Endothelial cell (in vitro differentiated cells): Measurements from ENCODE around the gene SCAMP1. TPM values are rescaled to one million over a fixed set of nuclear protein-coding genes. Genes with fewer than 3 reads are reported as not detected.

ENCODE experiments used
- DNase-seq: peaks from one replicate; pipeline ENCODE4 v3.0.0; 2021; ENCODE audit warnings: low spot score
- H3K27ac Mint-ChIP-seq: one replicate; pipeline ENCODE4 v1.8.0; 2021; ENCODE audit warnings: mixed read lengths, inconsistent platforms; ENCODE audit not compliant: unreplicated experiment
- H3K27me3 Mint-ChIP-seq: one replicate; pipeline ENCODE4 v1.8.0; 2021; ENCODE audit warnings: mild to moderate bottlenecking, moderate library complexity, mixed read lengths, inconsistent platforms; ENCODE audit not compliant: unreplicated experiment
- H3K36me3 Mint-ChIP-seq: one replicate; pipeline ENCODE4 v1.8.0; 2021; ENCODE audit warnings: mild to moderate bottlenecking, low read depth, mixed read lengths, inconsistent platforms; ENCODE audit not compliant: unreplicated experiment
- H3K4me1 Mint-ChIP-seq: one replicate; pipeline ENCODE4 v1.8.0; 2021; ENCODE audit warnings: mild to moderate bottlenecking, mixed read lengths, inconsistent platforms; ENCODE audit not compliant: unreplicated experiment
- H3K4me3 Mint-ChIP-seq: one replicate; pipeline ENCODE4 v1.8.0; 2021; ENCODE audit warnings: mild to moderate bottlenecking, mixed read lengths, inconsistent platforms; ENCODE audit not compliant: unreplicated experiment
- H3K9me3 Mint-ChIP-seq: one replicate; pipeline ENCODE4 v1.8.0; 2021; ENCODE audit warnings: mixed read lengths, inconsistent platforms; ENCODE audit not compliant: unreplicated experiment
- CTCF ChIP-seq: fragments of 200-600 bp; sonication (generic); IDR thresholded peaks from one replicate; pipeline ENCODE4 v1.5.0; 2021; ENCODE audit warnings: antibody characterized with exemption; ENCODE audit not compliant: unreplicated experiment
- total RNA-seq: library from RNA; stranded (reverse); fragmentation: NEBNext Ultra II Directional; extraction: Animal tissue kit (Norgen Biotek cat#: 25700); gene quantifications from one replicate; pipeline ENCODE4 v1.2.1, GENCODE V29; 2021; ENCODE audit not compliant: unreplicated experiment

SCAMP1 gene
- total RNA-seq, 1 donor from 2014 or later, result 30.6 TPM

GRCh38 chr5:78514427-78515330, 154.3 kb downstream of the SCAMP1 start:
- H3K27me3 Mint-ChIP-seq, result peaks cover 2% of the 10 kb centered on the region
- H3K9me3 Mint-ChIP-seq, result no peaks in the 10 kb centered on the region
- H3K27ac Mint-ChIP-seq, result no peak overlapping the region
- no peak for DNase-seq
- TF ChIP-seq CTCF, result no peak
- H3K36me3 Mint-ChIP-seq, result peaks cover 5% of the 10 kb centered on the region
- peaks cover 35% of the 10 kb centered on the region for H3K4me1 Mint-ChIP-seq
- H3K4me3 Mint-ChIP-seq, result no peak overlapping the region

- no peak for TF ChIP-seq CTCF
- no peak for DNase-seq
- no peak overlapping the region for H3K27ac Mint-ChIP-seq
Measured at GRCh38 chr5:78515670-78516069, 155.3 kb downstream of the SCAMP1 start.

GRCh38 chr5:78518365-78519197, 158.2 kb downstream of the SCAMP1 start:
- H3K27me3 Mint-ChIP-seq, result peaks cover 4% of the 10 kb centered on the region
- no peaks in the 10 kb centered on the region for H3K9me3 Mint-ChIP-seq
- H3K4me3 Mint-ChIP-seq, result no peak overlapping the region
- DNase-seq, result peak; percentile 37
- H3K36me3 Mint-ChIP-seq, result peaks cover 7% of the 10 kb centered on the region
- no peak for TF ChIP-seq CTCF
- peaks cover 51% of the 10 kb centered on the region for H3K4me1 Mint-ChIP-seq
- peak overlapping the region; percentile 89 for H3K27ac Mint-ChIP-seq

More at GRCh38 chr5:78515670-78516069, 155.3 kb downstream of the SCAMP1 start:
- no peak overlapping the region for H3K4me3 Mint-ChIP-seq
- H3K27me3 Mint-ChIP-seq, result peaks cover 2% of the 10 kb centered on the region
- peaks cover 5% of the 10 kb centered on the region for H3K36me3 Mint-ChIP-seq
- peaks cover 39% of the 10 kb centered on the region for H3K4me1 Mint-ChIP-seq
- H3K9me3 Mint-ChIP-seq, result no peaks in the 10 kb centered on the region

- Mint-ChIP-seq H3K27me3 (peaks cover 4% of the 10 kb centered on the region), H3K4me1 (peaks cover 59% of the 10 kb centered on the region), H3K4me3 (no peak overlapping the region), H3K27ac (peak overlapping the region; percentile 61), H3K36me3 (peaks cover 6% of the 10 kb centered on the region), H3K9me3 (no peaks in the 10 kb centered on the region)
- no peak for DNase-seq
- no peak for TF ChIP-seq CTCF
Measured at GRCh38 chr5:78519198-78519941, 159.0 kb downstream of the SCAMP1 start.
